Measurements from ENCODE around the gene CTF1. TPM values are rescaled to one million over a fixed set of nuclear protein-coding genes. Genes with fewer than 3 reads are reported as not detected.
"Not testable (repeated sequence)": the region's sequence is repeated elsewhere in the genome, so short reads cannot be mapped to it uniquely, and the experiment has no call there.

The CTF1 gene, protein sequence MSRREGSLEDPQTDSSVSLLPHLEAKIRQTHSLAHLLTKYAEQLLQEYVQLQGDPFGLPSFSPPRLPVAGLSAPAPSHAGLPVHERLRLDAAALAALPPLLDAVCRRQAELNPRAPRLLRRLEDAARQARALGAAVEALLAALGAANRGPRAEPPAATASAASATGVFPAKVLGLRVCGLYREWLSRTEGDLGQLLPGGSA
- total RNA-seq: 0.59 TPM

DNA sequence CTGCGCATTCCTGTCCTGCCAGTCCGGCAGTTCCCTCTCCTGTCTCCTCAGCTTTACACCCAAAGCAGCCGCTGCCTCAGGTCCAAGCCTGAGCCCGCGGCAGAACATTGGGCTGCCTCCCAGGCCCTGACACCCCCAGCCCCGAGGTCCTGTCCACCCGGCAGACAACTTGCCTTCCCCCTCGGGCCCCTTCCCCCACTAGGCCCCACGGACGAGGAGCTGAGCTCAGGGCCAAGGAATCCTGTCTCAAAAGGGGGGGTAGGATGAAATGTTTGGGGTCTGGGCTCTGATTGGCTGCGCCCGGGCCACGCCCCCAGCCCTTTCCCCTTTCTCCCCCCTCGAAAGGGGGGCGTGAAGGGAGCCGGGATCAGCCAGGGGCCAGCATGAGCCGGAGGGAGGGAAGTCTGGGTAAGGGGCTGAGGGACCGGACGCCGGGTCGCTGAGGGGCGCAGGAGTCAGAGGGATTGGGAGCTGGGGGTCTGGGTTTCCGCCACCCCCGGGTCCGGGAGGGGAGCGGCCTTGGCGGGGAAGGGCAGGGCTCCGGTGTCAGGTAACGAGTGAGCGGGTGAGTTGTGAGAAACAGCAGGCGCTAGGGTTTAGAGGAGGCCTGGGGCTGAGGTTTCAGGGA lies at the start of gene CTF1:
Gene CTF1 (plus strand): TSS at position 354 of the 628 bp plus-strand sequence. CDS start 30 bp downstream, at position 384.
- peak; percentile 91 for DNase-seq

DNA sequence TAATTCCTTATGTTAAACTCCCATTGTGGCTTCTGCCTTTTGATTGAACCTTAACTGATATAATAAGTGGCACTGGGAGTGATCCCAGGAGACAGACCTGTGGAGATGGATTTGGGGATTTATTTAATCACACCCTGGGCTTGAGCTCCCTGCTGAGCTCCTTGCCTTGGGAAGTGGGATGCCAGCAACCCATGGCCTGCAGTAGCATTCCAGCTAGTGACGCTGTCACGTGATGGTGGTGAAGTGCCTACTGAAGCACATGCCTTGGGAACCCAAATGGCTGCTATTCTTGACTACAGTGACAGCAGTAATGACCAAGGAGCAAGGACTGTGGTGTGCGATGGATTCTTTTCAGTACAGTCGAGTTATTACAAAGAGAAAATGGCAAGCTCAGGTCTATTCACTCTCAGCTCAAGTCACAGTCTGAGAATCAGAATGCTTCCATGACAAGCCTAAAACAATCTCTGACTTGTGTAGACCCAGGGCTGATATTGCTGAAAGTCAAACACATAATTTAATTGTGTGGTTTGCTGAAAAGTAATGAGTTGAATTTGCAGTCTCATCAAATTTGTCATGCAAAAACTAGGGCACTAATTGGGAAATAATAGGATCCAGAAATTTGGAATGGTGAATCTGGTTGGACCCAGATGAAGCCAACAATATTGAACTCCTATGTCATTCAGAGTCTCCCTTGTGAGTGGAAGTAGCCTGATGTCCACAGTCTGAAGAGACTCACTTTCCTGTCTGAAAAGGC lies 49.6 kb upstream of the CTF1 start:
- DNase-seq: no peak

DNA sequence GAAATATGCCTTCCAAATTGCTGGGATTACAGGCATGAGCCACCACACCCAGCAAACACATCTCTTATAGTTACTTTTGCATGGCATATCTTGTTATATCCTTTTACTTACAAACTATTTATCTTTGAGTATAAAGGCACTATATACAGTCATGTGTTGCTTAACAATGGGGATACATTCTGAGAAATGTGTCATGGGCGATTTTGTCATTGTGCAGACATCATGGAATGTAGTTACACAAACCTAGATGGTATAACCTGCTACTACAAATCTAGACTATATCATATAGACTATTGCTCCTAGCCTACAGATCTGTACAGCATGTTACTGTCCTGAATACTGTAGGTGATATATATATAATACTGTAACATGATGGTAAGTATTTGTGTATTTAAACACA lies 46.2 kb upstream of the CTF1 start:
- DNase-seq: no peak

DNA sequence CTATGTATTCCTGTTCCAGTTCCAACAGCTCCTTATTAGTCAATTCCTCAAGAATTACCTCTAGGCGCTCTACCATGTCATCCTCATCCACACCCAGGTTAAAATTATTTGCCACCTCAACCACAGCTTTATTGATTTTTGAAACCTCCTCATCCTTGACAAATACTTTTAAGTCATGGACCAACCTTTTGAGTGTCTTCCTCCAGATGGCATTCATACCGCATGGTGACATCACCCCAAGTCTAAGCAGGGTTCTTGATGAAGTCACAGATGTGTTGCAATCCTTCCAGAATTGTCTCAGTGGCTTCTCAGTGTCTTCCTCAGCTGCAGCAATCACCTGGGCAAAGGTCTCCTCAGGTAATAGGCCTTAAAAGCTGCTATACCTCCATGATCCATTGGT lies 42.7 kb upstream of the CTF1 start:
- no peak for DNase-seq

DNA sequence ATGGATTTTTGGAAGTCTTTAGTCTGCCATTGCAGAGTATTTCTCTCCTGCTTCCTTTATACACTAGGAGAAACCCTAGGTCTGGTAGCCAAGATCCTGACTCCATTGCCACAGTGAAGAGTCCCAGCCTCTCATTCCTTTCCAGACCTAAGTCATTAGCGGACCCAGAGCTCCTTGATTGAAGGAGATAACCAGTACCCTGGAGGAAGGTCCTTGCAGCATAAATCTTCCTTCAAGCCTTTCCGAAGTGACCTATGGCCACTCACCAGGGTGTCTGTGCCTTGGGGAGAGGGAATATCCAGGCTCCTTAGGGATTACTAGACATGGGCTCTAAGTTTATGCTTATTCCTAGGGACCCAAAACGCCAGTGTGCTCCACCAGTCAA lies 38.3 kb upstream of the CTF1 start:
- no peak for DNase-seq

DNA sequence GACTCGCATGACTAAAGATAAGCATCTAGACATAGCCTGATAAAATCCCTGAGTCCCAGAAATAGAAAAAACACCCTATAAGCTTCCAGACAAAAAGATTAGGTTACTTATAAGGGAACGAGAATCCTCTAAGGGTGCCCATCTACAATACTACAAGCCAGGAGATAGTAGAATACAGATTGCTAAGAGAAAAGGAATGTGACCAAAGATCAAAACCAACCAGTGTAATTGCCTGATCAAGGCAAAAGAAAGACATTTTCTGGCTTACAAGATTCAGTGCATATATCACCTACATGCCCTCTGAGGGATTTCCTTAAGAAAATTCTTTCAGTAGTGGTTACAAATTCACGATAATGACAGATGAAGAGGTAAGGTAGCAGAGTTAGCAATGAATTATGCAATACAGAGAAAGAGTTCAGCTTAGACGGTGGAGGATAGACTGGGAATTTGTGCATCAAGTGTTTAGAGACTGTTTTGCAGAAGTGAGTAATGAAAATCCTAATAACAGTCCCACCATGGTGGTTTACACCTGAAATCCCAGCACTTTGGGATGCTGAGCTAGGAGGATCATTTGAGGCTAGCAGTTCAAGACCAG lies 37.5 kb upstream of the CTF1 start:
- DNase-seq: no peak

DNA sequence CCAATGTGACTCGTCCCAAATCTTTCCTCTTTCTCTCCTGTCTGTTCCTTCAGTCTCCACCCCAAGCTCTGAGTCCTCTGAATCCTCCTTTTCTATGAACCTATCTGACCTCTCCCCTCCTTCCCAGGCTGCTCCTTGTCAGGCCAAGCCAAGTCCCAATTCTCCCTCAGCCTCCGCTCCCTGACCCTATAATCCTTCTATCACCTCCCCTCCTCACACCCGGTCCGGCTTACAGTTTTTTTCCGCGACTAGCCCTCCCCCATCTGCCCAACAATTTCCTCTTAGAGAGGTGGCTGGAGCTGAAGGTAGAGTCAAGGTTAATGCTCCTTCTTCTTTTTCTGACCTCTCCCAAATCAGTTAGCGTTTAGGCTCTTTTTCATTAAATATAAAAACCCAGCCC lies 35.7 kb upstream of the CTF1 start:
- not testable (repeated sequence) for DNase-seq

DNA sequence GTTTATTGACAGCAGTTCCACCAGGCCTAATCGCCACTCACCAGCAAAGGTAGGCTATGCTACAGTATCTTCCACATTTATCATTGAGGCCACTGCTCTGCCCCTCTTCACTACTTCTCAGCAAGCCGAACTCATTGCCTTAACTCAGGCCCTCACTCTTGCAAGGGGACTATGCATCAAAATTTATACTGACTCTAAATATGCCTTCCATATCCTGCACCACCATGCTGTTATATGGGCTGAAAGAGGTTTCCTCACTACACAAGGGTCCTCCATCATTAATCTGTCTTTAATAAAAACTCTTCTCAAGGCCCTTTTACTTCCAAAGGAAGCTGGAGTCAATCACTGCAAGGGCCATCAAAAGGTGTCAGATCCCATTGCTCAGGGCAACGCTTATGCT lies 33.2 kb upstream of the CTF1 start:
- DNase-seq: not testable (repeated sequence)

DNA sequence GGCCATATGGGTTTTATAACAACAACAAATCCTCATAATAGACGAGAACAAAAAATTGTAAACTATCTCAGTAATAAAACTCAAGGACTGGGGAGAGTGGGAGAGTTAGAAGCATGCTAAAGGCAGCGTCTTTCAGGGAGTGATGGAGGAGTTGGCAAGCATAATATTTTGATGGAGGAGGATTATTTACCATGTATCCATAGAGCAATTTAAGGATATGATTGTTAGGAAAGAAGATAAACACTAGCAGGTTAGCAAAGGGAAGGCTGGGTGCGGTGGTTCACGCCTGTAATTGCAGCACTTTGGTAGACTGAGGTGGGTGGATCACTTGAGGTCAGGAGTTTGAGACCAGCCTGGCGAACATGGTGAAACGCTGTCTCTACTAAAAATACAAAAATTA lies 30.4 kb upstream of the CTF1 start:
- DNase-seq: no peak

DNA sequence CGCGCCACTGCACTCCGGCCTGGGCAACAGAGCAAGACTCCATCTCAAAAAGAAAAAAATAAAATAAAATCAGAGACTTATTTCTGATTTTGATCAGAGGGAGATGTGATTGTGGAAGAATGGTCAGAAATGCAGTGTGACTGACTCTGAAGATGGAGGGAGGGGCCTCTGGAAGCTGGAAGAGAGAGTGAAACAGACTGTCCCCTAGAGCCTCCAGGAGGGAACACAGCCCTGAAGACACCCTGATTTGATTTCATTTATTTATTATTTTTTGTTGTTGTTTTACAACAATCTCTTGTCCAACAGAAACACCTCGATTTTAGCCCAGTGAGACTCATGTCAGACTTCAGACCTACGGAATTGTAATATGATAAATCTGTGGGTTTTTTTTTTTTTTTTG lies 28.7 kb upstream of the CTF1 start:
- DNase-seq: no peak

DNA sequence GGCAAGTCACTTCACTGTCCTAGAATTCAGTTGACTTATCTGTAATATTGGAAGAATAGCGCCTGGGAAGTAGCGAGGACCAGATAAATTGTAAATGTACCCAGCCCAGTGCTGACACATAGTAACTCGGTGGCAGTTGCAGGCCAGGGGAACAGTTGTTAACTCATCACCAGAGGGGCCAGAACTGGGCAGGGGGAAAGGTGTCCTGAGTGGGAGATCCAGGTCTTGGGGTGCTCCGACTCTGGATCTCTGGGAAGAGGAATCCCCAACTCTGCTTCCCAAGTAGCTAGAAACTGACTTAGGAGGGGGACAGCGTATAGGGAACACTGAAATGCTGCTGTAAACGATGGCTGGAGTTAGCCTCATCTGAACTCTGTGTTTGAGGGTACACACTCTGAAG lies 25.5 kb upstream of the CTF1 start:
- no peak for DNase-seq

DNA sequence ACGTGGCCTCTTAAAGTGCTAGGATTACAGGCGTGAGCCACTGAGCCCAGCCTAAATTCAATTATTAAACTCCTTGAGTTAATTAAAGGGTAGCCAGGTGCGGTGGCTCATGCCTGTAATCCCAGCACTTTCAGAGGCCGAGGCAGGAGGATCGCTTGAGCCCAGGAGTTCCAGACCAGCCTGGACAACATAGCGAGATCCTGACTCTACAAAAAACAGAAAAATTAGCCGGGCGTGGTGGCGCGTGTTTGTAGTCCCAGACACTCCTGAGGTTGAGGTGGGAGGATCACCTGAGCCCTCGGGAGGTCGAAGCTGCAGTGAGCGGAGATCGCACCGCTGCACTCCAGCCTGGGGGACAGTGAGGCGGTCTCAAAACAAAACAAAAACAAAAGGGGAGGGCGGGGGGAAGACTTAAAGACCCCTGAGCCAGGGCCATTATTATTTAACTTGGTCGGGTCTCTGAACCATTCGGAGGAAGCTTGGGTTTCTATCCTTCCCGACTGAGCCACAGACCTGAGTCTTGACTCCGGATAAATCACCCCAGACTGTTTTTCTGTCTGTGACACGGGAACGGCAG lies 22.1 kb upstream of the CTF1 start:
- DNase-seq: no peak

DNA sequence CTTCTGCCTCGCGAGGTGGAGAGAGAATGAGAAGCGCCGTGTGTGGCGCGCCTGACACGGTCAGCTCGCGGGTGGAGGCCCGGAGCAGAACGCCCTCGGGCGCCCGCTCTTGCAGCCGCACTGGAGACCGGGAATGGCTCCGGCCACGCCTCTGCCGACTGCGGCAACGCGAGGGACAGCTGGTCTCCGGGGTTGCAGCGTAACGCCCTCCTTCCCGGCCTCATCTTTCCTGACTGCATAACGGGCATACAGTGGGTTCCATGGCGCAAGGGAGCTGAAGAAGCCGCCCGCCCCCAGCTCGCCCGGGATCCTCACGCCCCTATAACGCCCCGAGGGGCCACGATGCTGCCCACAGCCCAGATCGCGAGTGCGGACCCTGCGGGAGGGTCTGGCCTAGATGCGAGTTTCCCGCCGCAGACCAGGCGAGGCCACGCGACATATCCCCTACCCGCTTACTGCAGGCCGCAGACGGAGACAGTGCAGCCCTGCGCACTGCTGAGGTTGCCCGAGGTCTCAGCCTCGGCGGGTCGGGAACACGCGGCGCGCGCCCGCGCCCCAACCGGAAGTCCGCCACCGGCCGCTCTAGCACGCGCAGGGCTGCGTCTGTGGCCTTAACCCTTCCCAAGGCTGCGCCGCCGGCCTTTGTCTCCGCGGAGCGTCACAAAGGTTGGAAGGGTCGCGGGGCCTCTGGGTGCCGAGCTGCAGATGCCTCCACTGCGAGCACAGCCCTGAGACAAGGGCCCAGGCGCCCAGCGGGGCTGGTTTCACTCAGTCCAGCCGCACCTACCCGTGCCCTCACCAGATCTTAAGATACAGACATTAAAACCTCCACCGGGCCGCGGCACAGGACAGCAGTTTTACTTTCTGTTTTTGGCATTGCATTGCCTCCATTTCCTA lies 21.3 kb upstream of the CTF1 start:
- DNase-seq: peak; percentile 84

DNA sequence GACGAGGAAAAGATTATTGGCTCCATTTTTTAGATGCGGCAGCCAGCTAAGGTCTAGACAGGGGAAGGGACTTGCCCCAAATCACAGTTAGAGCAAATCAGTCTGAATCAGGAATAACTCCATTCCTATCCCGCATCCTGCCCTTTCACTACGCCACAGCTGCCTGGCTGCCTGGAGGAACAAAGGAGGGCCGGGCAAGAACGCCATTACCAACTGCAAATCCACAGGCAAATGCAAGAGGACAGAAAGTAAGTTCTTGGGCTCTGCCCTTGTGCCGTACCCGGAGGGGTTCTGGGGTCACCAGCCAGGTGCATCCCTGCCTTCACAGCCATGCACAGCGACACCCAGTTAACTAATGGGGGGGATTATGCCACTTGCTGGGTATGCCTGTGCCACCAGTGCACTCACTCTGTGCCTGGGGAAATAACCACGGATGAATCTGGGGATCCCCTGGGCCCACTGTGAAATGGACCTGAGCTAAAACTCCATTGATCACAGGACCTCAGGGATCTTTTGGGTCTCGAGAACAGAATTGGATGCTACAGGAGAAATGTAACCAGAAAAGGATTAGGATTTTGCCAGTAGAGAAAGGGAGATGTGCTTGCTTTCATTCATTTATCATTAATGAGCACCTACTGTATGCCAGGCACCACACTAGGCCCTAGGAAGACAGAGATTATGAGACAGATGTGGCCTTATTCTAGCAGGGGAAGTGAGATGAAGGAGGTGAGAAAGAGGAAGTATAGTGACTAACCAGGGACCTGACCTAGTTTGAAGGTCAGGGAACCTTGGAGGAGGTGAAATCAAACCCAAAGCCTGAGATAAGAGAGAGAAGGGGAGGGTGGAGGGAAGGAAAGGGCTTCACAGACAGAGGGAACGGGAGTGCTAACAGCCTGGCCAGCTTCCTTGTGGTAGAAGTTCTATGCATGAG lies 20.3 kb upstream of the CTF1 start:
- DNase-seq: no peak

DNA sequence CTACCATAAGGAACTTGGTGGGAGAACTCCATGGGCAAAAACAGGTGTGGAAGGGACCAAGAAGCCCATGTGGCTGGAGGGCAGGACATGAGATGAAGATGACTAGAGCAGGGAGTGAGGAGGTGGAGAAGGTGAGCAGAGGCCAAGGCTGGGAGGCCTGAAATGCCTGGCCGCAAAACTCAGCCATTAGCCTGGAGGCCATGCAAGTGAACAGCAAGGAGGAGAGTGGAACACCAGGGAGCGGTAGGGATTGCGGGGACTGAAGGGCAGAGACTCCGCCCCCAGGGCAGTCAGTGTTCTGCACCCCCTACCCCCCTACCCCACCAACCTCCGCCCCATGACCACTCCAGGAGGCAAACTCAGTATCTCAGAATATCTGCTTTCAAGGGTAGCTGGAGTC lies 19.5 kb upstream of the CTF1 start:
- no peak for DNase-seq

DNA sequence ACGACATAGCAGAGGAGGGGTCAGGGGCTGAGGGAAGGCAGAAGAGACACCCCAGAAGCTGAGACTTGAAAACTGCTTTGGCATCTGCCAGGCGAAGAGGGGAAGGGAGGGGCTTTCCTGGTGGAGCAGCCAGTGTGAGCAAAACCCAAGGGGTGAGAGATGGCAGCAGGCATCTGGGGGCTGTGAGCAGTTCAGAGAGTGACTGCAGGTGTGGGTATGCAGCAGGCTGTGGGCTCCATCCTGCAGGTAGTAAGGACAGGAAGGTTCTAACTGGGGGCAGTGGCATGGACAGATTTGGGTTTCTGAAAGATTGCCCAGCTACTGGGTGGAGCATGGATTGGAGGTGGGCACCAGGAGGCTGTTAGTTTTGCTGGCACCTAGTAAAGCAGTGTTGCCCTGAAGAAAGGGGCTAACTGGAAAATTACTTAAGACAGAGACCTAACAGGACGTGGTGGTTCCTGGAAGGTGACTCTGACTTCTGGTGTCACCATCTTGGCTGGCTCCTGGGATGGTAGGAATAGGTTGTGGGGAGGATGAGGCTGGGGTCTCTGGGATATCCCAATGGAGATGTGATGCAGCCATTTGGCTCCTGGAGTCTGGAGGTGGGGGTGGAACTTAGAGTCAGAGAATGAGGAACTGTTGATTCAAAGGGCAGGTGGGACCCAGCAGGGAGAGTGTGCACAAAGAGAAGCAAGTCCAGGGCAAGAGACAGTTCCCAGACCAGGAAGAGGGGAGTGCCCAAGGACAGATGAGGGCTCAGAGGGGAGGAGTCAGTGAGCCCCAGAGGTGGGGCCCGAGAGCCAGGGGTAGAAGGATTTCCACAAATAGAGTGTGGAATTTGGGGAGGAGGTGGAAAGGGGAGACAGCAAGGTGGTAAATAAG lies 13.7 kb upstream of the CTF1 start:
- no peak for DNase-seq

DNA sequence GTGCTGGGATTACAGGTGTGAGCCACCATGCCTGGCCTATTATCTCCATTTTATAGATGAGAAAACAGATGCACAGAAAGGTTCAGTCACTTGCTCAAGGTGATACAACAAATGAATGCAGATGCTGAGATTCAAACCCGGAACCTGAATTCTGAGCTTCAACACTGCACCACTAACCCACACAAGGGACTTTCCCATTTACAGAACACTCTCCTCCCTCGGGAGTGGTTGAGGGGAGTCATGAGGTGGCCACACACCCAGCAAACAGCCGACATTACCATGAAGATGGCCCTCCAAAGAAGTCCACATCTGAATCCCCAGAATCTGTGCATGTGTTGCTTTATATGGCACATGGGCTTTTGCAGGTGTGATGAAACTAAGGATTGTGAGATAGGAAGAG lies 11.7 kb upstream of the CTF1 start:
- DNase-seq: no peak

DNA sequence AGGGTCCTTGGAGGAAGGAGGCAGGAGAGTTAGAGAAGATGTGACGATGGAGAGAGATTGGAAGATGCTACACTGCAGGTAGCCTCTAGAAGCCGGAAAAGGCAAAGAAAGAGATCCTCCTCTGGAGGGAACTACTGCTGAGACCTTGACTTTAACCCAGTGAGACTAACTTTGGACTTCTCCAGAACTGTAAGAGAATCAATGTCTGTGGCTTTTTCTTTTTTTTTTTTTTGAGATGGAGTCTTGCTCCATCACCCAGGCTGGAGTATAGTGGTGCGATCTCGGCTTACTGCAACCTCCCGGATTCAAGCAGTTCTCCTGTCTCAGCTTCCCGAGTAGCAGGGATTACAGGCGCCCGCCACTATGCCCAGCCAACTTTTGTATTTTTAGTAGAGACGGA lies 11.2 kb upstream of the CTF1 start:
- DNase-seq: no peak

DNA sequence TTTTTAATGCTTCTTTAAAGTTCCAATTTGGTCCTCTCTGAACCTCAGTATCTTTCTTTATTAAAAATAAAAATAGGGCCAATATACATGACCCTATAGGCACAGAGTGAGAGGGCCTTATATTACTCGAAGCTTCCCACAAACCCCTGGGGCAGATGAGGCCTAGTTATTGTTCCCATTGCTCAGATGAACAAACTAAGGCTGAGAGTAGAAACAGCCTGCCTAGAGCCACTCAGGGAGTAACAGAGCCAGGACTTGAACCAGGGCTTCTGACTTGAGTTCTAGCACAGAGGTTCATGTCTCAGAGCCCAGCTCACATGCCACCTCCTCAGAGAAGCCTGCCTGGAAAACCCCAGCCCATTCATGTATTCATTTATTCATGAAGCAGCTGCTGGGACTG lies 10.3 kb upstream of the CTF1 start:
- DNase-seq: no peak

DNA sequence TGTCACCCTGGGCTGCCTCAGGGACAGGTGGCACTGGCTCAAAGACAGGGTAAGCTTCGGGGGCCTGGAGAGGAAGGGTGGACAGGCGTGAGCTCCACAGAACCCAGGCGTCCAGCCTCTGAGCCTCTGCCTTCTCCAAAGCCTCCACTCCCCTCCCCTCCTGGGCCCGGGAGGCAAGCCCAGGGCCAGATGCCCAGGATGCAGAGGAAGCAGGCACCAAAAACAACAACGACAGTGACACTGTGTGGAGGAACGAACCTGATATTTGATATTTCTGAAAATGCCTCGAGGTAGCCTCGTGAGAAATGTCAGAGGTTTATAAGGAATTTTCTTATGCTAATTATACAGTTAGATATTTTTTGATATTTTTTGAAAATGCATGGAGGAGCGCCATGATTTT lies 8.5 kb upstream of the CTF1 start:
- no peak for DNase-seq

Measured in skin of body (tissue), 2 donors.